SK-N-MC (cell line): ENCODE measurements around the gene NMB.

Experiments
- EZH2 ChIP-seq: fragments of 200-600 bp; sonication (generic); IDR thresholded peaks from one replicate; pipeline ENCODE4 v1.6.1; 2017; ENCODE audit warnings: antibody characterized with exemption
- POLR2AphosphoS5 ChIP-seq: IDR thresholded peaks from 2 replicates; pipeline ENCODE4 v1.6.1; 2012; ENCODE audit warnings: mild to moderate bottlenecking, low read depth, low read length, borderline replicate concordance

GRCh38 chr15:84625123-84625522 is 32.9 kb downstream of the NMB start:
- no peak for TF ChIP-seq EZH2
- TF ChIP-seq POLR2AphosphoS5 = no peak
